OCI-LY7 (cell line): ENCODE results near the gene SKIDA1. TPM values are rescaled to one million over a fixed set of nuclear protein-coding genes. Genes with fewer than 3 reads are reported as not detected.

Source experiments
- BruUV-seq: library from RNA; stranded (reverse); fragments of 400-500 nt; replicated peaks from 2 replicates; lab custom pipeline; 2021; lab: Mats Ljungman, UMichigan
- CTCF ChIA-PET: fragments of 300-600 bp; sonication (Branson Sonifier 250); formaldehyde crosslinking; loops from one replicate; lab custom pipeline; 2022; ENCODE audit warnings: antibody characterized with exemption; ENCODE audit not compliant: unreplicated experiment; lab: Charles Lee
- POLR2A ChIA-PET: fragments of 300-600 bp; sonication (Branson Sonifier 250); formaldehyde crosslinking; loops from one replicate; lab custom pipeline; 2022; ENCODE audit warnings: antibody characterized with exemption; lab: Charles Lee
- DNase-seq: peaks from one replicate; pipeline ENCODE4 v3.0.0-alpha.2; 2015; ENCODE audit warnings: low spot score
- H2AFZ ChIP-seq: fragments of 200-600 bp; sonication (generic), shearing (Covaris generic); 2 replicates; pipeline ENCODE4 v1.6.1; 2014; ENCODE audit warnings: mild to moderate bottlenecking, antibody characterized with exemption, low read length, moderate library complexity
- H3K27ac ChIP-seq: fragments of 200-600 bp; sonication (generic); 2 replicates; pipeline ENCODE4 v1.5.1; 2014; ENCODE audit warnings: mixed run types, low read depth, mild to moderate bottlenecking, moderate library complexity, low read length, inconsistent platforms; ENCODE audit not compliant: poor library complexity, severe bottlenecking
- H3K36me3 ChIP-seq: fragments of 200-600 bp; sonication (generic); 2 replicates; pipeline ENCODE4 v1.6.1; 2014; ENCODE audit warnings: mild to moderate bottlenecking, antibody characterized with exemption, low read length, moderate library complexity, mixed read lengths; ENCODE audit not compliant: insufficient read depth
- H3K4me1 ChIP-seq: fragments of 200-600 bp; sonication (generic); 2 replicates; pipeline ENCODE4 v1.5.1; 2014; ENCODE audit warnings: mild to moderate bottlenecking, low read length; ENCODE audit not compliant: insufficient read depth, poor library complexity, severe bottlenecking
- H3K4me2 ChIP-seq: fragments of 200-600 bp; sonication (generic); 2 replicates; pipeline ENCODE4 v1.6.1; 2014; ENCODE audit warnings: mild to moderate bottlenecking, low read length
- H3K4me3 ChIP-seq: fragments of 200-600 bp; sonication (generic); 2 replicates; pipeline ENCODE4 v1.5.1; 2014; ENCODE audit warnings: mild to moderate bottlenecking, low read depth, low read length; ENCODE audit not compliant: poor library complexity, severe bottlenecking
- H3K79me2 ChIP-seq: fragments of 200-600 bp; sonication (generic); 2 replicates; pipeline ENCODE4 v1.6.1; 2016; ENCODE audit warnings: low read depth, mild to moderate bottlenecking, low read length, moderate library complexity, mixed read lengths; ENCODE audit not compliant: insufficient read depth
- H3K9me2 ChIP-seq: fragments of 200-600 bp; sonication (generic); 2 replicates; pipeline ENCODE4 v1.6.1; 2016; ENCODE audit warnings: mild to moderate bottlenecking, low read length, mixed read lengths; ENCODE audit not compliant: insufficient read depth
- H3K9me3 ChIP-seq: fragments of 200-600 bp; sonication (generic); 2 replicates; pipeline ENCODE4 v1.6.1; 2014; ENCODE audit warnings: mild to moderate bottlenecking, mixed run types, low read length, mixed read lengths
- H4K20me1 ChIP-seq: fragments of 200-600 bp; sonication (generic); 2 replicates; pipeline ENCODE4 v1.6.1; 2014; ENCODE audit warnings: mild to moderate bottlenecking, antibody characterized with exemption, low read length, moderate library complexity, mixed read lengths; ENCODE audit not compliant: insufficient read depth
- CTCF ChIP-seq: fragments of 200-600 bp; sonication (generic); conservative IDR thresholded peaks from 2 replicates; pipeline ENCODE4 v1.5.1; 2014; ENCODE audit warnings: mild to moderate bottlenecking, antibody characterized with exemption, low read length, moderate library complexity, mixed read lengths
- EZH2phosphoT487 ChIP-seq: fragments of 200-600 bp; sonication (generic); IDR thresholded peaks from 2 replicates; pipeline ENCODE4 v1.6.1; 2018; ENCODE audit warnings: low read depth, borderline replicate concordance, mild to moderate bottlenecking, mixed run types, antibody characterized with exemption, low read length, moderate library complexity, mixed read lengths
- intact Hi-C: fragments of 100-400 bp; cut with micrococcal nuclease; formaldehyde crosslinking; loops from one replicate; pipeline ENCODE4 v1.10.0; 2022; ENCODE audit not compliant: unreplicated experiment
- total RNA-seq, 2 experiments: library from RNA; depleted of rRNA in 1 of 2; stranded (reverse); fragments of >200 nt in 1 of 2; shearing (Covaris generic) in 1 of 2; gene quantifications; 2 replicates each; pipeline ENCODE4 v1.2.3, GENCODE V29; 2014 to 2022

SKIDA1 gene
- total RNA-seq, 2 experiments from 2014 or later = not detected

GRCh38 chr10:21505711-21506278 is 19.7 kb downstream of the SKIDA1 start:
- no peak for TF ChIP-seq EZH2phosphoT487
- TF ChIP-seq CTCF = no peak
- no peaks in the 10 kb centered on the region for H4K20me1 ChIP-seq
- no peaks in the 10 kb centered on the region for H3K36me3 ChIP-seq
- H3K79me2 ChIP-seq = no peaks in the 10 kb centered on the region
- no peak overlapping the region for H3K4me3 ChIP-seq
- no peak overlapping the region for H3K4me2 ChIP-seq
- CTCF ChIA-PET = no interaction called here
- H2AFZ ChIP-seq = no peak overlapping the region
- no peaks in the 10 kb centered on the region for H3K9me3 ChIP-seq
- no peaks in the 10 kb centered on the region for H3K4me1 ChIP-seq
- DNase-seq = no peak
- H3K27ac ChIP-seq = no peak overlapping the region
- BruUV-seq = no TSS peak
- H3K9me2 ChIP-seq = no peaks in the 10 kb centered on the region
- intact Hi-C loops = no loop called here
- POLR2A ChIA-PET = interaction anchor here (0.5 to 0.7 kb wide), 3 partner anchors 157 to 722 kb away, joined by 3 to 4 read pairs (median 3); no protein-coding TSS in a partner anchor

GRCh38 chr10:21503542-21503941 is 21.9 kb downstream of the SKIDA1 start:
- DNase-seq = no peak
- CTCF ChIA-PET = no interaction called here

More at GRCh38 chr10:21503542-21503941, 21.9 kb downstream of the SKIDA1 start:
- Histone ChIP-seq H3K4me1 (no peaks in the 10 kb centered on the region), H4K20me1 (no peaks in the 10 kb centered on the region), H3K4me2 (no peak overlapping the region), H3K9me3 (no peaks in the 10 kb centered on the region), H3K4me3 (no peak overlapping the region), H2AFZ (no peak overlapping the region), H3K27ac (no peak overlapping the region), H3K79me2 (no peaks in the 10 kb centered on the region), H3K36me3 (no peaks in the 10 kb centered on the region), H3K9me2 (no peaks in the 10 kb centered on the region)
- BruUV-seq = no TSS peak
- POLR2A ChIA-PET = no interaction called here
- TF ChIP-seq CTCF (no peak), EZH2phosphoT487 (no peak)
- intact Hi-C loops = no loop called here
